Small intestine (tissue), 7 donors: Measurements from ENCODE around the gene HPCA. TPM values are rescaled to one million over a fixed set of nuclear protein-coding genes. Genes with fewer than 3 reads are reported as not detected.

Source experiments
- DNase-seq, 2 donors: peaks; one replicate each; pipeline versions ENCODE4 v3.0.0 to v3.0.0-alpha.2; 2013
- FAIRE-seq: peaks from 2 replicates; lab custom pipeline; 2012; peaks lifted over from hg19 to GRCh38; lab: Jason Lieb, UNC
- H3K27ac ChIP-seq, 3 donors: one replicate each; pipeline ENCODE4 v1.5.1; 2013; ENCODE audit warnings: low read length in 2 of 3, mild to moderate bottlenecking in 2 of 3, control low read depth in 1 of 3, inconsistent platforms in 1 of 3, low read depth in 1 of 3, moderate library complexity in 1 of 3
- H3K27me3 ChIP-seq, 3 donors: one replicate each; pipeline ENCODE4 v1.6.1; 2013; ENCODE audit warnings: low read length in 3 of 3, inconsistent platforms in 1 of 3; ENCODE audit not compliant: control insufficient read depth in 3 of 3, insufficient read depth in 3 of 3
- H3K36me3 ChIP-seq, 3 donors: one replicate each; pipeline ENCODE4 v1.6.1; 2013; ENCODE audit warnings: low read length in 3 of 3, inconsistent platforms in 1 of 3, low read depth in 1 of 3, mild to moderate bottlenecking in 1 of 3, moderate library complexity in 1 of 3; ENCODE audit not compliant: control insufficient read depth in 3 of 3, insufficient read depth in 2 of 3
- H3K4me1 ChIP-seq, 3 donors: one replicate each; pipeline ENCODE4 v1.6.1; 2013; ENCODE audit warnings: low read length in 2 of 3, inconsistent platforms in 1 of 3, low read depth in 1 of 3, mild to moderate bottlenecking in 1 of 3, moderate library complexity in 1 of 3; ENCODE audit not compliant: control insufficient read depth in 3 of 3, insufficient read depth in 2 of 3
- H3K4me3 ChIP-seq, 3 donors: one replicate each; pipeline ENCODE4 v1.5.1; 2013; ENCODE audit warnings: low read length in 3 of 3, control low read depth in 1 of 3, inconsistent platforms in 1 of 3, low read depth in 1 of 3, mild to moderate bottlenecking in 1 of 3, moderate library complexity in 1 of 3
- H3K9me3 ChIP-seq, 2 donors: one replicate each; pipeline ENCODE4 v1.6.1; 2013; ENCODE audit warnings: low read depth in 1 of 2, low read length in 1 of 2; ENCODE audit not compliant: control insufficient read depth in 2 of 2, insufficient read depth in 1 of 2
- WGBS, 3 donors: extraction: QIAGEN DNeasy Blood & Tissue Kit; methylation state at CpG; one replicate each; pipeline ENCODE4 v1.1.7; 2013; 5-methylcytosine and 5-hydroxymethylcytosine counted together
- polyA plus RNA-seq, 4 donors: library from polyadenylated mRNA; stranded (reverse) in 3 of 4; unstranded in 1 of 4; fragments of 200-250 nt in 3 of 4; fragments of 120-200 nt in 1 of 4; gene quantifications; one replicate each; pipeline versions ENCODE4 v1.2.1 to v1.2.3, GENCODE V29; 2013
- donor health status: healthy with polysubstance abuse.
- donor health status: control.
- donor health status: control.
- donor health status: Bipolar disorder and iron deficiency.
- donor health status: healthy.

Gene HPCA
- polyA plus RNA-seq, 4 donors, result 0.96 to 2.9 (median 1.6) TPM; not detected in 1

GRCh38 chr1:32907435-32907834 is 21.1 kb downstream of the HPCA start:
- H3K9me3 ChIP-seq, result no peaks in the 10 kb centered on the region
- DNase-seq (peak; percentile 40 to 44), FAIRE-seq (no peak)
- peaks cover 0 to 3% (median 0%) of the 10 kb centered on the region in 3 donors for H3K27me3 ChIP-seq
- H3K27ac ChIP-seq, result peak overlapping the region in 1 of 3 donors; percentile 47
- peaks cover 4 to 34% (median 8%) of the 10 kb centered on the region in 3 donors for H3K4me1 ChIP-seq
- 16 to 22% (median 20%) methylated on average over 4 of the region's 4 CpGs for WGBS, 3 donors
- no peaks in the 10 kb centered on the region for H3K36me3 ChIP-seq
- H3K4me3 ChIP-seq, result no peak overlapping the region

- Histone ChIP-seq H3K9me3 (no peaks in the 10 kb centered on the region), H3K36me3 (no peaks in the 10 kb centered on the region), H3K27ac (no peak overlapping the region), H3K4me1 (peaks cover 4 to 24% (median 6%) of the 10 kb centered on the region in 3 donors), H3K27me3 (no peaks in the 10 kb centered on the region), H3K4me3 (no peak overlapping the region)
- WGBS, 3 donors, result 90 to 92% (median 91%) methylated on average over 5 of the region's 5 CpGs
- no peak for FAIRE-seq
- no peak for DNase-seq
Observed at GRCh38 chr1:32910319-32910718, 24.0 kb downstream of the HPCA start.

- H3K36me3 ChIP-seq, result no peaks in the 10 kb centered on the region
- H3K4me1 ChIP-seq, result peaks cover 0 to 4% (median 2%) of the 10 kb centered on the region in 3 donors
- H3K27me3 ChIP-seq, result no peaks in the 10 kb centered on the region
- no peak for FAIRE-seq
- H3K4me3 ChIP-seq, result no peak overlapping the region
- DNase-seq, result no peak
- no peak overlapping the region for H3K27ac ChIP-seq
- H3K9me3 ChIP-seq, result peaks cover 0 to 3% of the 10 kb centered on the region in 2 donors
- WGBS, 3 donors, result 87 to 91% (median 89%) methylated on average over 12 of the region's 12 CpGs
Observed at GRCh38 chr1:32915766-32916706, 29.7 kb downstream of the HPCA start.

GRCh38 chr1:32917521-32917920 is 31.2 kb downstream of the HPCA start:
- no peaks in the 10 kb centered on the region for H3K36me3 ChIP-seq
- H3K4me1 ChIP-seq, result peaks cover 0 to 2% (median under 1%) of the 10 kb centered on the region in 3 donors
- H3K4me3 ChIP-seq, result no peak overlapping the region
- H3K27me3 ChIP-seq, result no peaks in the 10 kb centered on the region
- H3K27ac ChIP-seq, result no peak overlapping the region
- FAIRE-seq, result no peak
- WGBS, 3 donors, result 65 to 81% (median 66%) methylated on average over 7 of the region's 7 CpGs
- H3K9me3 ChIP-seq, result peaks cover 0 to 3% of the 10 kb centered on the region in 2 donors
- DNase-seq, result no peak

GRCh38 chr1:32918179-32918578 is 31.9 kb downstream of the HPCA start:
- WGBS, 3 donors, result 21 to 39% (median 22%) methylated on average over 1 of the region's 1 CpG
- peaks cover 0 to 2% (median 0%) of the 10 kb centered on the region in 3 donors for H3K4me1 ChIP-seq
- FAIRE-seq (no peak), DNase-seq (peak; percentile 26 to 73)
- no peak overlapping the region for H3K4me3 ChIP-seq
- H3K27me3 ChIP-seq, result no peaks in the 10 kb centered on the region
- no peaks in the 10 kb centered on the region for H3K36me3 ChIP-seq
- H3K9me3 ChIP-seq, result peaks cover 0 to 3% of the 10 kb centered on the region in 2 donors
- H3K27ac ChIP-seq, result no peak overlapping the region

GRCh38 chr1:32919811-32920733 is 33.8 kb downstream of the HPCA start:
- 79 to 80% (median 80%) methylated on average over 11 of the region's 11 CpGs for WGBS, 3 donors
- peaks cover 0 to 3% of the 10 kb centered on the region in 2 donors for H3K9me3 ChIP-seq
- H3K27ac ChIP-seq, result peak overlapping the region in 1 of 3 donors; percentile 45
- no peak overlapping the region for H3K4me3 ChIP-seq
- H3K36me3 ChIP-seq, result no peaks in the 10 kb centered on the region
- no peak for FAIRE-seq
- H3K27me3 ChIP-seq, result no peaks in the 10 kb centered on the region
- no peak for DNase-seq
- peaks cover 0 to 9% (median 2%) of the 10 kb centered on the region in 3 donors for H3K4me1 ChIP-seq

- no peak for DNase-seq
- H3K27me3 ChIP-seq, result no peaks in the 10 kb centered on the region
- peak overlapping the region in 1 of 3 donors; percentile 2 for H3K27ac ChIP-seq
- peaks cover 0 to 17% (median 2%) of the 10 kb centered on the region in 3 donors for H3K4me1 ChIP-seq
- peaks cover 0 to 3% of the 10 kb centered on the region in 2 donors for H3K9me3 ChIP-seq
- H3K36me3 ChIP-seq, result no peaks in the 10 kb centered on the region
- FAIRE-seq, result no peak
- H3K4me3 ChIP-seq, result no peak overlapping the region
- WGBS, 3 donors, result 71 to 93% (median 79%) methylated on average over 7 of the region's 7 CpGs
Observed at GRCh38 chr1:32920833-32921232, 34.5 kb downstream of the HPCA start.

- FAIRE-seq (no peak), DNase-seq (peak; percentile 76 to 85)
- H3K9me3 ChIP-seq, result no peaks in the 10 kb centered on the region
- WGBS, 3 donors, result 3 to 8% (median 7%) methylated on average over 26 to 31 of the region's 31 CpGs
- H3K4me3 ChIP-seq, result peak overlapping the region in 1 of 3 donors; percentile 5
- H3K36me3 ChIP-seq, result no peaks in the 10 kb centered on the region
- peaks cover 0 to 24% (median 0%) of the 10 kb centered on the region in 3 donors for H3K4me1 ChIP-seq
- H3K27me3 ChIP-seq, result no peaks in the 10 kb centered on the region
- H3K27ac ChIP-seq, result peak overlapping the region; percentile 8 to 69 (median 20)
Observed at GRCh38 chr1:32924881-32925344, 38.6 kb downstream of the HPCA start.
